SK-N-SH (cell line): Measurements from ENCODE around the gene SELENOM. TPM values are rescaled to one million over a fixed set of nuclear protein-coding genes. Genes with fewer than 3 reads are reported as not detected.
A peak's percentile ranks its signal among the peaks of the same experiment; 100 is the strongest.

Experiments used
- CTCF ChIA-PET: fragments of 300-600, 350-600 bp; formaldehyde crosslinking; extraction: SDS; loops from one replicate; lab custom pipeline; 2021; lab: Yijun Ruan, JAX
- POLR2A ChIA-PET: fragments of 350-600 bp; sonication (Branson Sonifier 250); formaldehyde crosslinking; extraction: SDS; loops from one replicate; lab custom pipeline; 2020; ENCODE audit warnings: antibody characterized with exemption, inconsistent platforms; lab: Yijun Ruan, JAX
- DNase-seq: peaks from one replicate; pipeline ENCODE4 v3.0.0; 2012
- H2AFZ ChIP-seq: fragments of 200-600 bp; sonication (generic); 2 replicates; pipeline ENCODE4 v1.8.1; 2016; ENCODE audit warnings: antibody characterized with exemption, mild to moderate bottlenecking, low read depth
- H3F3A ChIP-seq: fragments of 200-600 bp; sonication (generic); replicated peaks from 2 replicates; pipeline ENCODE3; 2016; ENCODE audit warnings: antibody characterized with exemption, mild to moderate bottlenecking; ENCODE audit not compliant: insufficient read depth
- H3K27ac ChIP-seq, 2 experiments: fragments of 200-500 bp in 1 of 2; fragments of 200-600 bp in 1 of 2; sonication (Bioruptor generic) in 1 of 2; sonication (generic), shearing (Covaris generic) in 1 of 2; 2 replicates each; pipeline versions ENCODE4 v1.5.1 to v1.6.1; 2014 to 2016; ENCODE audit warnings: low read depth in 2 of 2, inconsistent platforms in 1 of 2, low read length in 1 of 2, mild to moderate bottlenecking in 1 of 2, mixed read lengths in 1 of 2
- H3K27me3 ChIP-seq: fragments of 200-600 bp; sonication (generic), shearing (Covaris generic); 2 replicates; pipeline ENCODE4 v1.6.1; 2016; ENCODE audit warnings: mixed run types; ENCODE audit not compliant: insufficient read depth
- H3K36me3 ChIP-seq, 2 experiments: fragments of 200-500 bp in 1 of 2; fragments of 200-600 bp in 1 of 2; sonication (Bioruptor generic) in 1 of 2; sonication (generic) in 1 of 2; replicated peaks in 1 of 2; 2 replicates each; pipeline versions ENCODE3 to v1.5.1; 2014 to 2016; ENCODE audit warnings: low read length in 1 of 2, mild to moderate bottlenecking in 1 of 2; ENCODE audit not compliant: insufficient read depth in 2 of 2, control insufficient read depth in 1 of 2
- H3K4me1 ChIP-seq, 2 experiments: fragments of 200-500 bp in 1 of 2; fragments of 200-600 bp in 1 of 2; sonication (Bioruptor generic) in 1 of 2; sonication (generic), shearing (Covaris generic) in 1 of 2; 2 replicates each; pipeline versions ENCODE4 v1.5.1 to v1.6.1; 2014 to 2016; ENCODE audit warnings: low read depth in 1 of 2, low read length in 1 of 2, mixed run types in 1 of 2; ENCODE audit not compliant: insufficient read depth in 2 of 2, control insufficient read depth in 1 of 2
- H3K4me2 ChIP-seq: fragments of 200-600 bp; sonication (generic), shearing (Covaris generic); 2 replicates; pipeline ENCODE4 v1.6.1; 2017; ENCODE audit warnings: mixed run types
- H3K4me3 ChIP-seq, 2 experiments: fragments of 200-500 bp in 1 of 2; fragments of 200-600 bp in 1 of 2; sonication (Bioruptor generic) in 1 of 2; sonication (generic), shearing (Covaris generic) in 1 of 2; 2 replicates each; pipeline versions ENCODE4 v1.5.1 to v1.8.1; 2014 to 2016; ENCODE audit warnings: low read depth in 2 of 2, inconsistent platforms in 1 of 2, low read length in 1 of 2, mild to moderate bottlenecking in 1 of 2, mixed read lengths in 1 of 2, moderate library complexity in 1 of 2
- H3K79me2 ChIP-seq: fragments of 200-600 bp; sonication (generic); 2 replicates; pipeline ENCODE4 v1.8.1; 2017; ENCODE audit warnings: mild to moderate bottlenecking; ENCODE audit not compliant: insufficient read depth
- H3K9ac ChIP-seq: fragments of 200-600 bp; sonication (generic); 2 replicates; pipeline ENCODE4 v1.6.1; 2017; ENCODE audit warnings: mixed run types
- H3K9me2 ChIP-seq: fragments of 200-600 bp; sonication (generic); 2 replicates; pipeline ENCODE4 v1.6.1; 2017; ENCODE audit warnings: mixed run types
- H3K9me3 ChIP-seq: fragments of 200-600 bp; sonication (generic); 2 replicates; pipeline ENCODE4 v1.6.1; 2017; ENCODE audit warnings: mixed run types, mild to moderate bottlenecking, moderate library complexity
- H4K20me1 ChIP-seq: fragments of 200-600 bp; sonication (generic); 2 replicates; pipeline ENCODE4 v1.6.1; 2017; ENCODE audit warnings: mild to moderate bottlenecking, mixed run types; ENCODE audit not compliant: insufficient read depth
- EP300 ChIP-seq, 2 experiments: IDR thresholded peaks; 2 replicates each; pipeline versions ENCODE4 v1.4.0 to v1.6.1; 2012; ENCODE audit warnings: borderline replicate concordance in 1 of 2, low read depth in 1 of 2, low read length in 1 of 2
- FOXM1 ChIP-seq: IDR thresholded peaks from 2 replicates; pipeline ENCODE4 v1.4.0; 2012; ENCODE audit warnings: low read depth, mild to moderate bottlenecking
- GABPA ChIP-seq: IDR thresholded peaks from 2 replicates; pipeline ENCODE4 v1.4.0; 2012; ENCODE audit warnings: low read depth, mild to moderate bottlenecking
- GATA2 ChIP-seq: sonication (generic); formaldehyde crosslinking; IDR thresholded peaks from 2 replicates; pipeline ENCODE4 v1.5.0; 2020; ENCODE audit warnings: mild to moderate bottlenecking, missing genetic modification reagents
- JUND ChIP-seq: IDR thresholded peaks from 2 replicates; pipeline ENCODE4 v1.4.0; 2012
- MAX ChIP-seq: IDR thresholded peaks from 2 replicates; pipeline ENCODE4 v1.4.0; 2012; ENCODE audit warnings: low read depth
- NRF1 ChIP-seq: IDR thresholded peaks from 2 replicates; pipeline ENCODE4 v1.6.1; 2012; ENCODE audit warnings: low read depth, mild to moderate bottlenecking, low read length
- PBX3 ChIP-seq: IDR thresholded peaks from 2 replicates; pipeline ENCODE4; 2012
- POLR2AphosphoS5 ChIP-seq: IDR thresholded peaks from 2 replicates; pipeline ENCODE4 v1.6.1; 2012; ENCODE audit warnings: low read depth, low read length
- RAD21 ChIP-seq: IDR thresholded peaks from 2 replicates; pipeline ENCODE4 v1.6.1; 2012; ENCODE audit warnings: mild to moderate bottlenecking, low read length
- SMC3 ChIP-seq: IDR thresholded peaks from 2 replicates; pipeline ENCODE4 v1.6.1; 2012; ENCODE audit warnings: low read depth, low read length, improper control_type of control experiment
- TAF1 ChIP-seq: IDR thresholded peaks from 2 replicates; pipeline ENCODE4 v1.6.1; 2012; ENCODE audit warnings: low read depth, mild to moderate bottlenecking, low read length, moderate library complexity, borderline replicate concordance
- TCF12 ChIP-seq: IDR thresholded peaks from 2 replicates; pipeline ENCODE4 v1.4.0; 2012
- USF1 ChIP-seq: IDR thresholded peaks from 2 replicates; pipeline ENCODE4 v1.4.0; 2012; ENCODE audit warnings: low read depth, borderline replicate concordance
- USF2 ChIP-seq: fragments of 150-350 bp; IDR thresholded peaks from 2 replicates; pipeline ENCODE4 v1.6.1; 2017; ENCODE audit warnings: antibody characterized with exemption, low read length, low read depth, borderline replicate concordance
- WGBS: methylation state at CpG from one replicate; pipeline ENCODE4 v1.1.6; 2017; ENCODE audit warnings: low lambda C conversion rate; 5-methylcytosine and 5-hydroxymethylcytosine counted together
- polyA plus RNA-seq, 3 experiments: library from polyadenylated mRNA; depleted of rRNA; stranded (reverse); fragments of >200 nt; gene quantifications; 2 replicates each; pipeline ENCODE4 v1.2.3, GENCODE V29; 2012
- TF ChIP-seq, protein P1 (sequence below): fragments of 150-350 bp; IDR thresholded peaks from 2 replicates; pipeline ENCODE4 v1.6.1; 2016; ENCODE audit warnings: mild to moderate bottlenecking, low read depth, low read length

Gene SELENOM
- polyA plus RNA-seq, 1 of the 3 experiments (the other 2 are of a cell fraction) = 117 TPM

DNA sequence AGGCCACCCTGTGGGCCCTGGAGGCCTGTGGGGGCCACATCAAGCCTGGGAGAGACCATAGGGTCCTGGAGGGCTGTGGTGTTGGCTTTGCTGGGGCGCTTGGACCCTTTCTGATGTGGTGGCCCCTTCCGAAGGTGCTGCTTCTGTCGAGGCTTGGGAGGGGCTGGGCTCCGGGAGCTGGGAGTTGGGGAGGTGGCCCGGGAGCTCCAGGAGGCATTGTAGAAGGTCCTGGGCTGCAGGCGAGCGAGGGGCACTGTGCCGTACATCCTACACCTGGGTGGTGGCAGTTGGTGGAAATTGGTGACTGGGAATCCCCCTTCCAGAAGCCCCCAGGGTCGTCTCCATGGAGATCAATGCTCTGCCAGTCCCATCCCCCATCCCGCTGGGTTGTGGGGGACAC is 30.4 kb upstream of the SELENOM start:
- WGBS = 57% methylated on average over 3 of the region's 10 CpGs
- H3K79me2 ChIP-seq = no peaks in the 10 kb centered on the region
- DNase-seq = peak; percentile 11
- no peaks in the 10 kb centered on the region for H3K9me3 ChIP-seq
- no peaks in the 10 kb centered on the region for H3K36me3 ChIP-seq
- peaks cover 0 to 20% of the 10 kb centered on the region in 2 experiments; a peak in 2 of 4 replicates for H3K4me1 ChIP-seq
- no peaks in the 10 kb centered on the region for H3K9me2 ChIP-seq
- H2AFZ ChIP-seq = no peak overlapping the region
- H4K20me1 ChIP-seq = no peaks in the 10 kb centered on the region
- no peak for TF ChIP-seq FOXM1
- TF ChIP-seq TAF1 = no peak
- no peak for TF ChIP-seq MAX
- no peak for TF ChIP-seq PBX3
- no peak for TF ChIP-seq GATA2 (CRISPR knock-in tag)
- TF ChIP-seq, protein P1, sequence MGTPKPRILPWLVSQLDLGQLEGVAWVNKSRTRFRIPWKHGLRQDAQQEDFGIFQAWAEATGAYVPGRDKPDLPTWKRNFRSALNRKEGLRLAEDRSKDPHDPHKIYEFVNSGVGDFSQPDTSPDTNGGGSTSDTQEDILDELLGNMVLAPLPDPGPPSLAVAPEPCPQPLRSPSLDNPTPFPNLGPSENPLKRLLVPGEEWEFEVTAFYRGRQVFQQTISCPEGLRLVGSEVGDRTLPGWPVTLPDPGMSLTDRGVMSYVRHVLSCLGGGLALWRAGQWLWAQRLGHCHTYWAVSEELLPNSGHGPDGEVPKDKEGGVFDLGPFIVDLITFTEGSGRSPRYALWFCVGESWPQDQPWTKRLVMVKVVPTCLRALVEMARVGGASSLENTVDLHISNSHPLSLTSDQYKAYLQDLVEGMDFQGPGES = no peak
- TF ChIP-seq GABPA = no peak
- TF ChIP-seq USF1 = no peak
- no peak for TF ChIP-seq USF2
- TF ChIP-seq JUND = no peak
- no peak for TF ChIP-seq TCF12
- no peak for TF ChIP-seq EP300 (IDR thresholded peaks at IDR 0.05; ENCODE audit: borderline replicate concordance in 1 of 2, low read depth in 1 of 2, low read length in 1 of 2)
- TF ChIP-seq NRF1 = no peak
- TF ChIP-seq SMC3 = no peak
- no peak for TF ChIP-seq RAD21
- no peak for TF ChIP-seq POLR2AphosphoS5
- TF ChIP-seq, all 33 proteins: peak for 0
- Histone ChIP-seq H3K4me3 (no peak overlapping the region), H3K27me3 (peaks cover 4% of the 10 kb centered on the region; the same call in 1 of the 2 replicates), H3K9ac (no peak overlapping the region), H3F3A (no peaks in the 10 kb centered on the region), H3K27ac (no peak overlapping the region), H3K4me2 (no peak overlapping the region)
- ChIA-PET CTCF (interaction anchor here (3.2 kb wide), 2 partner anchors 11 kb away, joined by 12 to 14 read pairs; no protein-coding TSS in a partner anchor), POLR2A (no interaction called here)
